LHCN-M2 (cell line): ENCODE data around the gene TMEM151B. TPM values are rescaled to one million over a fixed set of nuclear protein-coding genes. Genes with fewer than 3 reads are reported as not detected.

ENCODE experiments used
- DNase-seq: peaks from one replicate; pipeline ENCODE4 v3.0.0-alpha.2; 2012; ENCODE audit warnings: low read depth
- total RNA-seq: library from RNA; depleted of rRNA; stranded (reverse); fragments of >200 nt; gene quantifications from 2 replicates; pipeline ENCODE4 v1.2.3, GENCODE V29; 2014

The TMEM151B gene
- total RNA-seq, 1 experiment from 2014 or later, result not detected

DNA sequence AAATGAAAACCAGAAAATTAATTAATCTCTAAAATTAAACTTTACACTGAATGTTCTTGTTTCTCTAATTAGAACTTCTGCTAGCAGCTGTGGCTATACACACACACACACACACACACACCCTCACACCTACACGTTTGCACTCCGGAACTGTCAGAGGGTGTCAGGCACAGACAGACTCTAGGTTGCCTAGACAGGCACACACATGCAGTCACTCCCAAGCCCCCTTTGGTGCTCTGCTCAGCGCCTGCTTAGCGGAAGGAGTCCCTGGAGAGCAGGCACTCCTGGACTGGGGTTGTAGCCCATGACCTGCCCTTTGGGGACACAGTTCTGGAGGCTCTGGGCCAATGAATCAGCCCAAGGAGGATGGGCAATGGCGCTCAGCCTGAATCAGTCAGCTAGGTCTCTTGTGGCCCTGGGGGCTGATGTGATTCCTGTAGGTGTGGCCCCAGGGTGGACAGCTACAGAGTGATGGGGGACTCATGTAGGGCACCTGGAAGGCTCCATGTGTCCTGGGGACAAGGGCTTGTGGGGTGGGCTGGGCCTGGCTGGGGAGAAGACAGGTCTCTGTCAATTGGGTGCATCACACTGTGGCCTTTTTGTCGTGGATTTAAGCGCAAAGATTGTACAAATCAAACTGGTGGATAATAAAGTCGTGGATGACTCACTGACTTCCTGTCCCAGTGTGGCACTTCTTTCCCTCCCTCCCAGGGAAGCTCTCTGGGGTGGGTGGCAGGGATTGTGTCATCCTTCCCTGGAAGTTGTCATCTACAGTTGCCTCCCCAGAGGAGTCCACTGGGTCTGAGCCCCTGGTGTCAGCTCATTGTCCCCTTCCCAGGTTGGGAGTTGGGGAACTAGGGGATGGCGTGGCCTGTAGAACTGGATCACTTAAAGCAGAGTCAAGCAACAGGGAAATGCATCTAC is 8.8 kb downstream of the TMEM151B start:
- no peak for DNase-seq

DNA sequence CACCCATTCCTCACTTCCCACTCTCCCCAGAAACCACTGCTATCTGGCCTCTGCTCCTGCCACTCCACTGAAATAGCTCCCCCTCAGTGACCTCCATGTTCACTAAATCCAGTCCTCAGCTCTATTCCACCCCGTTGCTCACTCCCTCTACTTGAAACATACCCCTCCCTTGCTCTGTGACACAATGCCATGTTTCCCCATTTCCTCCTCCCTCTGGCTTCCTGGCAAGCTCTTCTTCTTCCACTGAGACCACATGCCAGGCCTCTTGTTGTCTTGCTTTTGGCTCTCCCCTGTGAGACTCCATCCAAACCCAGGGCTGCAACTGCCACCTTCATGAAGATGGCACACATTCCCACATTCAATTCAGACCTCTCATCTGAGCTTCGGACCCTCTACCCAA is 13.9 kb downstream of the TMEM151B start:
- DNase-seq, result no peak

DNA sequence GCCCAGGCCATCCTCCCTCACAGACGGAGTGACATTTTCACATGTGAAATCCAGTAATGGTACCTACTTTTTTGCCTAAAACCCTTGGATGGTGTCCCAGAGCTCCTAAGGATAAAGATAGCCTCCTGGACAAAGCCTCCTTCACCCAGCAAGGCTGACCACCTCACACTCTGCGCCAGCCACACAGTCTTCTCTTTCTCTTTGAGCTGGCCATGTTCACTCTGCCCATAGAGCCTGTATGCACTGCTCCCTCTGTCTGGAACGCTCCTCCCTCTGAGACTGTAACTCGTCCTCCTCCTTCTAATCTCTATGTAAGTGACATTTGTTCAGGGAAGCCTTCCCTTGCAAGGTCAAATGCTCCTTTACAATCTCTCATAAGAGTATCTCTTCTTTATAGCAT is 14.6 kb downstream of the TMEM151B start:
- DNase-seq, result no peak

DNA sequence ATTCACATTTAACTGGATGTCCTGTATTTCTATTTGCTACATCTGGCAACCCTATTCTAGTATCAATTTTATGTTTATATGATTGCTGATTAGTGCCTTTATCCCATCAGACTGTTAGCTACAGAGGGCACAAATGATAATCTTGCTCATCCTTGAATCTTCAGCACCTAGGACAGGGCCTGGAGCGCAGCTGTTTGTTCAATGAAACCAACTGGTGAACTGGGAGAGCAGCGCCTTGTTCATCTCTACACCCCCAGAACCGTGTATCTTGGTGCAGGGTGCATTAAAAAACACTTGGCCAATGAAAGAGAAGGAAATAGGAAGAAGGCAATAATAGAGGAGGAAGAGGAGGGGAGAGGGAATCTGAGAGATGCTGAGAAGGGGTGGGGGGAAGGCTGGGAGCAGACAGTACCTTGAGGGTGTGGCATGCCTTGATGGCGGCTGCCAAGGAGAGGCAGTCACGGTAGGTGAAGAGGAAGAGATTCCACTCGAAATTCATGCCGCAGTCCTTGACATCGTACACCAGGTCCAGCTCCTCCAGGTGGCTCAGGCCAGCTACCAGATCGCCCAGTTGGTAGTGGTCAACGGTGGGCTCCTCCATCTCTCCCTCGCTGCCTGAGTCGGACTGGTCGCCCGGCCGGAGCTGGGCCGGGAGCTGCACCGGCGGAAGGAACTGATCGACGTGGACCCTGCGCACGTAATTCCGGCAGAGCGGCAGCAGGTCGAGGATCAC is 15.5 kb downstream of the TMEM151B start:
- DNase-seq, result peak; percentile 37

DNA sequence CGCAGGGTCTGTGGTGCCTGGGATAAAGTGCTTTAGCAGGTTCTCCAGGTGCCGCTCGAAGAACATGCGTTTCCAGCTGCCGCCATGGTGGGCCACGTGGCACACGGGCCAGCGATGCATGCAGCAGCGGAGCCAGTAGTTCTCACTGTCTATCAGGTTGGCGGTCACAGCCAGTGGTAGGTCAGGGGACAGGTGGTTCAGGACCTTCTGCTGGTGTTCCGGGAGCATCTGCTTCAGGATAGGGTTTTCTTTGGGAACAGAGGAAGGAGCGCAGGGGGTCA is 16.0 kb downstream of the TMEM151B start:
- DNase-seq, result no peak

DNA sequence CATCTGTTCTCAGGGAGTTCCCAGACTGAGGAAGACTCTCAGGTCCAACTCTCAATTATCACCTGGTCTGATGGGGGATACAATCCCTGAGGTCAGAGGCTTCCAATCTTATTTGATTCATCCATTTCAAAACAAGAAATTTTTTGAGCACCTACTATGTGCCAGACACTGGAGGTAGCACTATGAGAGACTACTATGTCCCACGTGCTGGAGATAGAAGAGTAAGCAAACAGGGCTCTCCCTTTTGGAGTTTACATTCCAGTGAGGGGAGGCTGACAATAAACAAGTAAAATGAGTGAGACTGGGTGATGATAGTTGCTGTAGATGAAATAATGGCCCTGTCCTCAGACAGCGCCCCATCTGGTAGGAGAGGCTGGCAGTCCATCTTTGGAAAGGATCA is 16.5 kb downstream of the TMEM151B start:
- DNase-seq, result no peak

DNA sequence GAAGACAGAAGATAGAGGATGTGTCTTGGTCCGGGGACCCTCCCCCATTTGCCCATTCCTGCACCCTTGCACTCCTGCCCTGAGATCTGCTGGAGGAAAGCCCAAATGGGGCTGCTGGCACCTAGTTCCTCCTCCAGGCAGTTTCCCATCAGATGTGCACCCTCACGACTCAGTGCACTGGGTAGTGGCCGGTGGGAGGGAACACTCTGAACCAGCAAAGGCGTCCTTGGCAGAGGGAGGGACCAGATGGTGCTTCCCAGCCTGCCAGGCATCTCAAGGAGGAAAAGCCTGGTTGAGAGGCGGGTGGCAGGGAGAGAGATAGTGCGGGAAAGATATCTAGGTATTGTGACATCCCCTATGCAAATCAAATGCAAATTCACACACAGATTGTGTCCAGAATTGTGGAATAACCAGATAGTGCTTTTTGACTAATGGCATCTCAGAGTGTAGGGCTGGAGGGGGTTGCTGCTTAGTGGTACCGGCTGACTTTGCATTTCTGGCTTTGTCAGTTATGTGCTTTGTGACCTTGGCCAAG is 19.5 kb downstream of the TMEM151B start:
- DNase-seq, result no peak

DNA sequence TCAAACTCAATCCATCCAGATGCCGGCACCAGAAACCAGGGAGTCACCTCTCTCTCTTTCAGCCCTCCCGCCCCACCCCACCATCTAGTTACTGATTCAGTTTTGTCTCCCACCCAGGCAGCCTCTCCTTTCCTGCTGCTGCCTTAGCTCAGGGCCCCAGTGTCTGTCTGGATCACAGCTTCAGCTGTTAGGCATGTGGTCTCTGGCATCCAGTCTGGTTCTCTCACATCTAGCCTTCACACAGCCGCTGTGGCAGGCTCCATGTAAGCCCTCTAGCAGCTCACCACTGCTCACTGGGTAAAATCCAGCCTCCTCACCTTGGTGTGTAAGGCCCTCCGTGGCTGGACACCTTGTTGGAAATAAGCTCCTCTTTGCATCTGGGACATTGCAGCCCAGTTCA is 21.6 kb downstream of the TMEM151B start:
- no peak for DNase-seq

DNA sequence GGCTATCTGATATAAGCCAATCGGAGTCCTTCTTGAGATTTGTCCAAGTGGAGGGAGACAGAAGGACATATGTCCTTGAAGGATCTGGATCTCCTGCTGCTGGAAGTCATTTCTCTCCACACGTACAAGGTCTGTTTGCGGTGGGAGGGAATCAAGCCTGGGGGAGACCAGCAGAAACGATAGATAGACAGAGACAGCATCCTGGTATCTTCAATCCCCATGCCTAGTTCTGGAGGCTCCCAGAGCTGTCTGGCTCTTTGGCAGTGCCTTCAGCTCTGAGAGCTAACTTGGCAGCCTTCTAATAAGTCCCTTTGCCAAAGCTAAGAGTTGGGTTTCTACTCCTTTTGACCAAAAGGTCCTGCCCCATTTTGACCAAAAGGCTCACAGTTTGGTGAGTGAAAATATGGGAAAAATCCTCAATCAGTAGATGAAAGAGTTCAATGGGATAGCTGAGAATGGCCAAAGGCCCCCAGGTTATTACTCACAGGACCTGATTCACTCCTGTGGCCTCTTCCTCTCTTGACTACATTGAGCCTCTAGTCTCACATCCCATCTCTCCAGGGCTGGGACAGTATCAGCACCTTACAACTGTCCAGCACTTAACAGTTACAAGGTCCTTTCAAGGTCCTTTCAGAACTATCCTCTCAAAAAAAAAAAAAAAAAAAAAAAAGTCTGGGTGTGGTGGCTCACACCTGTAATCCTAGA is 22.6 kb downstream of the TMEM151B start:
- DNase-seq, result no peak

DNA sequence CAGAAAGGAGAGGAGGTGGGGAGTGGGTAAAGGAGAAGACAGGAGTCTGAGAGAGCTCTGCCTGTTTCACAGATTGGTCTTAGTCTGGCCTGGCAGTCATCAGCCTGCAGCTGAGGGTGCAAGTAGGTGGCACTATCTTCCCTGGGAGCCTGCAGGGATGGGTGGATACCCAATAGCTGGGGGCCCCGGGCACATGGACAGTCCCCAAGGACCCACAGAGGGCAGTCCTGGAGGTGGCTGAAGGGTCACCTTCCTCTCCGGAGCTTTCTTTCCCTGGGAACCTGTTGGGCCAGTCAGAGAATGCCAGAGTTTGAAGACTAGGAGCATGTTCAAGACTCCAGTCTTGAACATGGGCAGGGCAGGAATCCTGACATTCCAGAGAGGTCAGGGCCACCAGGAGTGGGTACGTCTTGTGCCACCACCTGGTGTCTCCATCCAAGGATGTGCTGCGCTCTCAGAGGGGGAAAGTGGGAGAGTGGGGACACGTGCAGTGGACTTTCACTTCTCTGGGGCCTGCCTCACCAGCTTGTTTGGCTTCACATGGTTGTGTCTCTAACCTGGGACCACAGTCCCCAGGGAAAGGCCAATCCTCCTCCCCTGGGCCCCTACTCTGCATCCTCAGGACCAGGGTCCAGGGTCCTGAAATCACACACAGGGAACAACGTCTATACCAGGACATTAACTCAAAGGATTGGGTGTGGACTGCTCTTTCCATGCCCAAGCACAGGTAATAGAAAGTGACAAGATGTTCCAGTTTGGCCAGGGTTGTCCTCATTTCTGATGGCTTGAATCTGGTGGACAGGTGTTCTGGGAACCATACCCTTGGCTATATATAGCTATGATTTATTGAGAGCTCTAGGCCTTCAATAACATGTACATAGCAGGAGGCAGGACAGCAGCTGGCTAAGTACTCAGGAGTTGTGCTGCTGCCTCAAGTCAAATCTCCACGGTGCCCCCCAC is 24.9 kb downstream of the TMEM151B start:
- DNase-seq, result no peak

DNA sequence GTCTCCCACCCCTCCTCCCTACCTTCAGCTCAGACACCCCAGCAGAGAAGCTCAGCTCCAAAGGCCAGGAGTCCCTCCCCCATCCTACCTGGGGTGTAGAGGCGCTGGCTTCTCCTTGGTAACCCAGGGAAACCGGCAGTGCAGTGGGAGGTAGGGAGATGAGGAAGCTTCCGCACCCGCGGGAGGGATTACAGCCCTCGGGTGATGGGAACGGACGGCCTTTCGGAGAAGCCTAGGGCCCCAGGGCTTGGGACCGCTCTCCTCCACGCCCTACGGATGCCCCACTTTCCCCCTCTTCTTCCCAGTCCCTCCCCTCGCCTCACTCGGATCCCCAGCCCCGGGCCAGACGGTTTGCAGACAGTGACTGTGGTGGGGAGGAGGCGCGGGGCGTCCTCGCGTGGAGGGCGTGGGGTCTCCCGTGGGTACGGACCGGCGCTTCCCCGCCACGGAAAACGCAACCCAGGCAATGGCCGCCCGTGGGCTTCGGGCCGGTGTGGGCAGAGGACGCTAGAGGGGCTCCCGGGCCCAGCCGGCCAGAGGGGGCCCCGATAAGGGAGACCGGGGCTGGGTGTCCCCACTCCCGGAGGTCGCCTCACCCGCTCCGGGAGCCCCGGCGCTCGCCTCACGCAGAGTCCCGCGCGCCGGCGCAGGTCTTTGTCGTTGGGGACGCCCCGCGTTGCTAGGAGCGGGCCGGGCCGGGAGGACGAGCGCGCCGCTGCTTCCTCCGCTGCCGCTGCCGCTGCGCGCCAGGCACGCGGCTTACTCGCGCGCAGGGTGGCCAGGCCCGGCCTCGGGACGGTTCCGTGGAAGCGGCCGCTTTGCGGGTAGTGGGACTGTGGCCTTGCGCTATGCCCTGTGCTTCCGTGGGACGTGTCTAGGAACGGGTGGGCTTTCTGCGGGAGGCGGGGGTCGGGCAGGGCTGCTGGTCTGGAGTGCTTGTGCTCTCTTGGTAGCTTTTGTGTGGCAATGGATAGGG is 27.1 kb downstream of the TMEM151B start:
- DNase-seq, result no peak

DNA sequence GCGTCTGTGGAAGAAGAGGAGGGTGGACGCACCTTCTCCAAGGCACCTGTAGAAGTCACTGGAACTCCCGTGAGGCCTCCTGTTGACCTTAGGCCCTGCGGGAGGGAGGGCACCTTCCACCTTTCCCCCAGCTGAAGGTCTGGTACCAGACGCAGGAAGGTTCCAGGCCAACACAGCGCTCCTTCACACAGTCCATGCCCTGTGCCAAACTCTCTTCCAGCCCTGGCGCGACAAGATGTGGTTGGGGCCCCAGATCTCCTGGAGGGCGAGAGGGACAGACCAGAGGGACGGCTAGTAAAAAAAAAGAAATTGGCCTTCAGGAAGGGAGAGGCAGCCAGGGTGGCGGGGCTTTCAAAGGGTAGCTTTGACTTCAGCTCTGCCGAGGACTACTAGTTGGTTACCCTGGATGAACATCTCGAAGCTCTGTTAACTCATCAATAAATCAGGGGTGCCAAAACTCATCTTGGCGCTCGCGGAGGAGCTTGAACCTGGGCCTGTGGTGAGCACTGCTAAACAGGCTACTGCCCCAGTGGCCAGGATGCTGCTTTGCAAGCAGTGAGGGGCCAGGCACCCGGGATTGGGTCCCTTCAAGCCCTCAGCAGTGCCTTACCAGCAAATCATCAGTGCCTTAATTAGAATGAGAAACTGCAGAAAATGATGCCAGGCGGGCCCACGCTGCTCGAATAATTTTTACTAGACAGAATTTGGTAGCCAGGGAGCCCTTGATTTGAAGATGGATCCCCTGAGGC is 28.0 kb downstream of the TMEM151B start:
- no peak for DNase-seq

DNA sequence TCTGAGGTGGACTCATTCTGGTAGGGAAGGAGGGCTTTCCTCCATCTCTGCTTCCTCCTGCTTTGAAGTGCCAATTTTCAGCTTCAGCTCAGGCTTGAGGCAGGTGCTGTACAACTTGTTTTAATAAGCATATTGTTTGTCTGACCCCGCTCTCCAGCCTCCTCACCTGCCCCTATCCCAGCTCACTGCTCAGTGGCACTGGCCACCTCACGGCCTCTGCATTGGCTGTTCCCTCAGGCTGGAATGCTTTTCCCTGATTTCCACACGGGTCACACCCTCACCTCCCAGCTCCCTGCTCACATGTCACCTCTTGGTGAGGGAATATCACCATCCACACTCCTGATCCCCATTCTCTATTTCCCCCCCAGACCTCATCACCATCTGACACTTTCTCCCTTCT is 28.6 kb downstream of the TMEM151B start:
- no peak for DNase-seq

DNA sequence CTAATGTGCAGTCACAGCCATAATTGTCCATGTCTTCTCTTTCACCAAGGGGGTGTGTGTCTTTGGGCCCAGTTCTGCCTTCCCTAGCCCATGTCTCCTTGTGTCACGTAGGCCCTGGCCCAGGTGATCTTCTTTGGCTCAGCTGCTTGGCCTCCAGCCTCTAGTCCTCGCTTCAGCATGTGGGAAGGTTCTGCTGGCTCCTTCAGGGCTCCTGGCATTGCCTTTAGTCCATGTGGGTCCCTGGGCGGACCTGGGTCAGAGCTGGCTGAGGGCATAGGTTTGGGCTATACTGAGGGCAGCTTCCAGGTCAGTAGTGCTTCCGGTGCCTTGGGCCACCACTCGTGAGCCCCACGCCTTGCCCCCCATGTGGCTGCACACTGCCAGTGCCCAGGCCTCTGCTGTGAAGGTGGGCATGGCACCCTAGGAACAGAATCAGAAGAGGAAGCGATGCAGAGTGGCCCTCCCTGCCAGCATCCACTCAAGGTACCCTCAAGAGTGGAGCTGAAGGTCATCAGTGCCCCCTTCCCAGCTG is 30.1 kb downstream of the TMEM151B start:
- DNase-seq, result no peak

DNA sequence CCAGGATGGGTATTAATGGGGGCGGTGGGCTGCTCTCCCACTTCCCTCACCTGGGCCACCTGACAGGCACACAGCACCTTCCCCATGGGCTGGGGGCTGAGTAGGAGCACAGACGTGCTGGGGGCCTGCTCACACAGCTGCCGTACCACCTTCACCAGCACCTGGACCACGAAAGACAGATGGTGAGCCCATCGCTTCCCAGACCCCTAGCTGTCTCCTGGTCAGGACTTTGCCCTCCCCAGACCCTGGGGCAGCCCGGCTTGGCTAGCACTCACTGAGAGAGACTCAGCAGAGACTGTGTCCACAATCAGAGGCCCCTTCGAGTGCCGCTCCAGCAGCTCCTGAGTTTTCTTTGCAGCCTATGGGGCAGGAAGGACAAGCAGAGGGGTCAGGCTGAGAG is 30.9 kb downstream of the TMEM151B start:
- DNase-seq, result no peak

DNA sequence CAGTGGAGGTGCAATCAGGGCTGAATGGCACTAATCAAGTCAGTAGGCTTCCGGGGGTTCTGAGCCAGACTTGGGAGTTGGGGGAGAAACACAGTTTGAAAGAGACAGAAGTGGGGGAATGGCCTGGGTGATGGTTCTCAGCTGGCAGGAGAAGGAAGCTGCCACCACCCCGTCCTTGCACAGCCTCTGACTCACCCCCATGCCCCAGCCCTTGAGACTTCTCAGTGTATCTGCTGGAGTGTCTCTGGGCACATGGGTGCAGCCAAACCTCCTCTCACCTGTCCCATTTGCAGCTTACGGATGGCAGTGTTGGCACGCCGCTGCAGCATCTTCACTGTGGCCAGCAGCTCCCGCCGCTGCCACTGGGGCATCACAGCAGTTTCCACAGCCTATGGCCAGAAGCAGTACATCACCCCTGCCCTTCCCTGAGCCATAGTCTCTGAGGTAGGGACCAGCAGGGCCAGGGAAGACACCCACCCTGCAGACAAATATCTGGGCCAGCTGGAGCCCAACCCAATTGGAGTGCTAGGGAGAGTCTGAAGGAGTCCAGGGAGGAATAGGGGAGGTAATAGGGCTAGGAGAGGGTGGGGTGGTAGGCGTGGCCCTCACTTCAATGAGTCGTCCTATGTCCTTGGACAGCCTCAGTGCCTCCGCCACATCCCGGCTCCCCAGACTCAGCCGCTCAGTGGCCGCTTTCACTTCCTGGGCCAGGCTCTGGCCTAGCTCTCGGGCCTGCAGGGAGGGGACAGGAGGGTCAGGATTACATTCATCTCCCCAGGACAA is 31.7 kb downstream of the TMEM151B start:
- no peak for DNase-seq

DNA sequence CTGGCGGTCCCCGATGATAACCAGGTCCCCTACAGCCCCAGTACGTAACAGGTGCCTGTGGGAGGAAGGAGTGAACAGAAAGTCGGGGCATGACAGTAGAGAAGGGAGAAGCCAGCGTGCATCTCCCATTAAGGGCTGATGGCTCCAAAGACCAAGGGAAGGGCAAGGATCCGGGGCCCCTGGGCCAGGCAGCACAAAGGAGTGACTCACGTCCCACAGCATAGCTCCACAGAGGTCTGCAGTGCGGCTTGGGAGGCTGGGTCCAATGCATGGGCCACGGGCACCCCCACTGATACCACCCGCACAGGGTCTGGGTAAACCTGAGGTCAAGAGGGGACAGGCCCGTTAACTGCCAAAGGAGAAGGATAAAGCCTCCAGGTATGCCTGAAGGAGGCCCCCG is 32.6 kb downstream of the TMEM151B start:
- no peak for DNase-seq

DNA sequence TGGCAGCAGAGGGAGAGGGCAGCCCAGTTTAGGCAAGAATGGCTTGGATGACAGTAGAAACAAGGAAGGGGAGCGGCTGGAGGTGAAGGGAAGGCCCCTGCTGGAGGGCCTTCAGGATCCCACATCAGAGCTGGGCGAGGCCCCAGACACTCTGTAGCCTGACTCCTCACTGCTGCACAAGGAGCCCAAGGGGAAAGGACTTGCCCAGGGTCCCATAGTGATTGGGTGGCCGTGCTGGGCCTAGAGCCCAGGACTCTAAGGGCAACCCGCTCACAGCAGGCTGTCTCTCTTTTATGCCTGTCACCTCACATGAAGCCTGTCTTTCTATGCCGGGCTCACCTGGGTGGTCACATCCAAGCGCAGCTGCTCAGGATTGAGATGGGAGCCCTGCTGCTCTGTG is 33.6 kb downstream of the TMEM151B start:
- DNase-seq, result no peak
